Left renal cortex interstitium (tissue), 4 donors: ENCODE measurements around the gene PDSS2. TPM values are rescaled to one million over a fixed set of nuclear protein-coding genes. Genes with fewer than 3 reads are reported as not detected.

Source experiments
- DNase-seq, 4 donors: peaks; one replicate each; pipeline ENCODE4 v3.0.0-alpha.2; 2013; ENCODE audit warnings: low read depth in 4 of 4, low spot score in 2 of 4, missing footprints in 1 of 4
- polyA plus RNA-seq, 4 donors: library from polyadenylated mRNA; unstranded; fragments of 120-200 nt; gene quantifications; one replicate each; pipeline ENCODE4 v1.2.1, GENCODE V29; 2013; ENCODE audit not compliant: insufficient read length in 4 of 4

Gene PDSS2
- polyA plus RNA-seq, 4 donors = 16.7 to 19.9 (median 17.7) TPM

DNA sequence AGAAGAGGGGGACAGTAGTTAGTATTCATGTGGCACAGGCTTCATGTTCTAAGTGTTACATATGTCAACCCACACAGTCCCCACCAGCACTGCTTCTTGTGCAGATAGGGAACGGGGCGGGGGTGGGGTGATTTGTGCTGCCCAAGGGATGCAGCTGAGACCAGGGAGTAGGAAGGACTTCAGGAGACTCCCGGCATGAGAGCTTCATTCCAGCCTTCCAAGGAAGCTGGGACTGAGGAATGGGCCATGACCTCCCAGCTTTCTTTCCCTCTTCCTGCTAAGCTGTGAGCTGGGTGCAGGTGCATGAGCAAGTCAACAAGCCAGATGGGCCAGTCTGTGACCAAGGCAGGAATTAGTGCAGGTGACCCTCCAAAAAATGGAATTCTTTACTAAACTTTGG, 353.2 kb downstream of the PDSS2 start:
- DNase-seq = no peak

DNA sequence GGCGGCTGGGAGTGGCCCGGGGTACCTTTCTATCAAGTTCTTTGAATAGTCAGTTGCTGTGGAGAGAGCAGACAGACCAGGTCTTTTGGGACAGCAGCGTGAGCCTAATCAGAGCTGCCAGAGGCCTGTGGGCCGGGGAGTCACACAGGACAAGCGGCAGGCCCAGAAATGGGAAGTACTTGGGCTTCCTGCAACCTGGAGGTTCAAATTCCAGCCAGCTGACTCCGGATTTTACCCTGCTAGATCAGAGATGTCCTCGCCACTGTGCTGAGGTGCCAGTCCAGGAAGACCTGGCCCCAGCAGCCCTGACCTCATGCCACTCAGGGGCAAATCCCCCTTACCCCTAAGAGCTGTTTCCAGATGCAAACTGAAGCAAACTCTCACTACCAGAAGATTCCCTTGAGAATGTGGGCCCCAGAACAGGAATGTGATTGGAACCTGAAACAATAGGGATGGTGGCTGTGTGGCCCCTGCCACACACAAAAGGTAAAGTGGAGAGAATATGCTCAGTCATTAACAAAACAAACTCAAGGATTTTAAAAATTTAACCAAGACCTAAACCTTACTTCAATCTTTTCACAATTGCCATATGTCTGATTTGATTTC, 353.8 kb downstream of the PDSS2 start:
- DNase-seq = no peak

DNA sequence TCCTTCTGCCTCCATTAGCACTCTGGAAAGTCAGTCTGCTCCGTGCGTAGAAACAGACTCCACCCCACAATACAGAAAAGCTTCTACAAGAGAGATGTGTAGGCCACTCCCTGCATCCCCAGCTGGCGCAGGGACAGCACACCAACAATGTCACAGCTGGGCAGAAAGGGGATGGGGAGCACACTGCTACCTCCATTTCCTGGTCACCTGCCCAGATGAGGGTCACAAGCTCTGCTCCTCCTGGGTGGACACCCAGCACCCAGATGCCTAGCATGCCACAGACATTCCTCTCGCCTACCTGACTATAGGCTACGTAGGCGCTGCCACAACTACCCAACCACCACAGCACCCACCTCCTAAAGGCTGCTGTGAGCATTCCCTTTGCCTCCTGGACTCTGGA, 356.3 kb downstream of the PDSS2 start:
- no peak for DNase-seq

Other genes with a start within 250 kb of the PDSS2 start
- 10 to 100 TPM; 10.4 to 17.6 (median 14.2) TPM for gene SOBP, start 30.6 kb upstream of the PDSS2 start, polyA plus RNA-seq